Skeletal muscle cell (primary cell): ENCODE measurements around the gene TEAD1.
A peak's percentile ranks its signal among the peaks of the same experiment; 100 is the strongest.

Experiments used
- DNase-seq: peaks from one replicate; pipeline ENCODE4 v3.0.0-alpha.2; 2010; ENCODE audit warnings: low read depth
- H3K4me3 ChIP-seq: 2 replicates; pipeline ENCODE4 v1.5.1; 2011; ENCODE audit warnings: low read depth, mild to moderate bottlenecking, control low read depth, low read length, moderate library complexity

The TEAD1 gene

GRCh38 chr11:12662101-12662689 is 12.0 kb upstream of the TEAD1 start:
- DNase-seq, result no peak
- no peak overlapping the region for H3K4me3 ChIP-seq

DNA sequence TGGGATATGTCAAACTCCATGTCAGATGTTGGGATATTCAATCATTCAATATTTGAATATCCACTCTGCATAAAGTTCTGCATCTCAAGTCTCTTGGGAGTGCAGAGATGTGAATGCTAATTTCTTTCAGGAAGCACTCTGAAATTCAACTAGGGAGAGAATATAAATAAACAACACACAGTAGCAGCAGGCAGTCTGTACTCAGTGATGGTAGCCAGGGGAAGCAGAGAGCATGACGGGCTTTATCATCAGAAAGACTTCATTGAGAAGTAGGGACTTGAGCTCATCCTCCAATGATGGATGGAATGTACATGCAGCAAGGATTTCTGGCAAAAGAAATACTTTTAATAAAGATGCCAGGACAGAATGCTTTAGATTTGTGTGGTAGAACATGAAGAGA is 9.8 kb upstream of the TEAD1 start:
- DNase-seq, result no peak
- H3K4me3 ChIP-seq, result no peak overlapping the region

GRCh38 chr11:12666915-12667314 is 7.3 kb upstream of the TEAD1 start:
- DNase-seq, result no peak
- no peak overlapping the region for H3K4me3 ChIP-seq

- DNase-seq, result no peak
- no peak overlapping the region for H3K4me3 ChIP-seq
Measured at GRCh38 chr11:12667646-12668045, 6.6 kb upstream of the TEAD1 start.

DNA sequence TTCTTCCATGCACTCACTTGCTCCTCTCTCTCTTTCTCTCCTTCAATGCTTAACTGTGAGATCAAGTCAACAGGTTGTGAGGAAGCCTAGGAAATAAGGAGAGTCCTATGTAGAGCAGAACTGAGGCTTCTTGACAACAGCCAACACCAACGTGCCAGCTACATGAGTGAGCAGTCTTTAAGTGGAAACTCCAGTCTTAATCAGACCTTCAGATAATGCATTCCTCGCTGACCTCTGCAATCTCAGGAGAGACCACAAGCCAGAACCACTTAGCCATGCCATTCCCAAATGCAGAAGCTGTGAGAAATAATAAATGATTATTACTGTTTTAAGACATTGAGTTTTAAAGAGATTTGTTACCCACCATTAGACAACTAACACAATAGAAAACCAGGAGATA is 6.1 kb upstream of the TEAD1 start:
- no peak for DNase-seq
- no peak overlapping the region for H3K4me3 ChIP-seq

- peak; percentile 51 for DNase-seq
- no peak overlapping the region for H3K4me3 ChIP-seq
Measured at GRCh38 chr11:12669930-12670329, 4.3 kb upstream of the TEAD1 start.

DNA sequence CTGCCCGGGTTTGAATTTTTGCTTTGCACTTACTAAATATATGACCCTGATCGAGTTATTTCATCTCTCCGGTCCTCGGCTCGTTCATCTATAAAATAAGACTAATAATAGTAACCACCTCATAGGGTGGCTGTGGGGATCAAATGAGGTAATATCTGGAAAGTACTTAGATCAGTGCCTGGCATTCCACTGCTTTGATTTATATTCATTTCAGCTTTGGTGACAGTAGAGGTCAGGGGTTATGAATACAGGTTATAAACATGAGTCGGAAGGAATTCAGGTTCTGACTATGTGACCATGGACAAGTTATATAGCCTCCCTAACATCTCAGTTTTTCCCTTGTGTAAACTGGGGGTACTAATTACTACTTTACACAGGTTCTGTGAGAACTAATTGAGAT is 2.9 kb upstream of the TEAD1 start:
- no peak overlapping the region for H3K4me3 ChIP-seq
- no peak for DNase-seq

- no peak for DNase-seq
Measured at GRCh38 chr11:12673601-12673923, 659 bp upstream of the TEAD1 start.

DNA sequence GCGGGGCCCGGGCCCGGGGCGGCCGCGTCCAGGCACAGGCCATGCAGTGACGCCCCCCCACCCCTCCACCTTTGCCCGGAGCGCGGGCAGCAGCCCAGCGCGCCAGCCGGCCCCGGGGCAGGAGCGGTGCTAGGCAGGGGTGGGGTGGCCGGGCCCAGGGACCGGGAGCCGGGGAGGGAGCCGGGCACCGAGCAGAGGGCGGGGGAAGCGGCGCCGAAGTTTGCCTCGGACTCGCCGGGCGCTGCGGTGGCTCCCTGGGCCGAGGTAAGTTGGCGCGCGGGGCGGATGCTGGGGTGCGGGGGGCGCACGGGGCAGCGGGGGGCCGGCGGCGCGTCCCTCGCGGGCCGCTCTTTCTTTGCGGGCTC is 332 bp downstream of the TEAD1 start:
- peak overlapping the region; percentile 72 for H3K4me3 ChIP-seq
- no peak for DNase-seq

More at GRCh38 chr11:12673601-12673923, 659 bp upstream of the TEAD1 start:
- H3K4me3 ChIP-seq, result peak overlapping the region; percentile 62

DNA sequence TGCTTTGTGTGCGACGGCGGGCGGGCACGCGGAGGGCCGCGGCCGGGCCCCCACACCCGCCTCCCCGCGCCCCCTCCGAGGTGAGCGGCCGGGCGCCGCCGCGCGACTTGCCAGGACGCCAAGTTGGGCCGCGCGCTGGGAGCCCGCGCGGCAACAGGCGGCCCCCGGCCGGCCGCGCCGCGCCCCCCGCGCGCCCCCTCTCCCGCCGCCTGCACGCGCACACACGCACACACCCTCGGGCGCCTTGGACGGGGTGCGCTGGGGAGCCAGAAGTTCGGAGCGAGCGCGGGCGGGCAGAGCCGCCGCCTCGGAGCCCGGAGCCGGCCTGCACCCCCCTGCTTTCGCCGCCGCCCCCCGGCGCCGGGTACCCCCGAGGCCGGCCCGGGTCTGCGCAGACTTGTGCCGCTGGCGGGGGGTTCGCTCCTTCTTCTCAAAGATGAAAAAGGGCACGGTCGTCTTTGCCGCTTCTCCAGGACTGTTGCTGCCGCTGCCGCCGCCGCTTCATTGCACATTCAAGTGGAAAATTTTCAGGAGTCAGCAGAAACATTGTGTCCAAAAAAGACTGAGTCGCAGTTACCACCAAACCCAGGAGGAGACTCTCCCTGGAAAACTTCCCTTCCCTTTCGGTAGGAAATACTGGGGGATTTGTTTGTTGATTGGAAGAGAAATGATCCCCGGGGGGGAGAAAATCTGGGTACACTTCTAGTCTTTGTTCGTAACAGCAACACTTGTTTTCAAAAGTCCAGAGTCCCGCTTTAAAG is 895 bp downstream of the TEAD1 start:
- DNase-seq, result no peak
- H3K4me3 ChIP-seq, result peak overlapping the region; percentile 72

DNA sequence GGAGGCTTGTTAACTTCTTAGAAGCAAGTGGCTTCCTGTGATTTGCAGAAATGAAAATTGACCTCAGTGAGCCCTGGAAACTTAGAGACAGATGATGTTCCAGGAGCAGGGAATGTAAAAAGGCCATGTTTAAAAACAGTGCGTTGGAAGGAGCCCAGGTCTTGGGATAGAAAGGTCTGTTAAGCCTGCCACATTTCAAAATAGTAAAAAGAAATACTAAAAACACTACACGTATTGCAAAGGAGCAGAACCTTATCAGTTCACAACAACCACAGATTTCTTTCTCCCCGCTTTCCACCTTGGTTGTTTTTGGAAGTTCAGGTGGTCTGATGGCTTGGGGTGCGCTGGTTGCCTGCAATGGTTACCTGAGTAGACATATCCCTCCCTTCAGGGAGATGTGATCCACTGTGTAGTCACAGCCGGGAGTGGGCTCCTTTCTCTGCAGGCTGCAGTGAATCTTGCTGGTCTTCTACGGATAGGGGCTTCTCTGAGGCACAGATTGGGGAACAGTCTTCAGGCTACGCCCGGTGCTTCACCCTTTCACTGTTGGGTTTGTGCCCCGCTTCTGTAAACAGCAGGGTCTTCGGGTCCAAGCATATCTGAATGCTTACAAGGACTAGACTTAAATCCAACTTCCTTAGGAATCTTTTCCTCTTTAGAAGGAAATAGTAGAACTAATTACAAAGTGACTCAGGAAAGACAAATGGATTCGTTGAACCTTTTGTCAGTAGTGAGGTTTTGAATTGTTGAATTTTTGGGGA is 1.9 kb downstream of the TEAD1 start:
- no peak for DNase-seq
- peak overlapping the region; percentile 72 for H3K4me3 ChIP-seq

DNA sequence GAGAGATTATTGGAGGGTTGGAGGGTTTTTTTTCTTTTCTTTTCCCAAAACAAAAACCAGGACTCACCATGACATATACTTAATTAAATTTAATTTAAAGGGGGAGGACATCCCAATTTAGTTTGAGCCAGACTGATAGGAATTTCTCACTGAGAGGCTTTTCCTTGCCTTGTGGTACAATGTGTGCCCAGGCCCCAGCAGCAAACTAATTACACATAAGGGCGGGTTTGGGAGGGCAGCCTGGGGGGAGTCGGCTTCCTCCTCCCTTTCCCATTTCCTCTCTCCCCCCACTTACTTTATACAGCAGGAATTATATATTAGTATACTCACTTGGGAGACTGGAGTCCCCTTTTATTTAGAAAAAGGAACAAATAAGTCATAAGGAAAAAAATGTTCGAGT is 2.9 kb downstream of the TEAD1 start:
- DNase-seq, result no peak
- peak overlapping the region; percentile 72 for H3K4me3 ChIP-seq

DNA sequence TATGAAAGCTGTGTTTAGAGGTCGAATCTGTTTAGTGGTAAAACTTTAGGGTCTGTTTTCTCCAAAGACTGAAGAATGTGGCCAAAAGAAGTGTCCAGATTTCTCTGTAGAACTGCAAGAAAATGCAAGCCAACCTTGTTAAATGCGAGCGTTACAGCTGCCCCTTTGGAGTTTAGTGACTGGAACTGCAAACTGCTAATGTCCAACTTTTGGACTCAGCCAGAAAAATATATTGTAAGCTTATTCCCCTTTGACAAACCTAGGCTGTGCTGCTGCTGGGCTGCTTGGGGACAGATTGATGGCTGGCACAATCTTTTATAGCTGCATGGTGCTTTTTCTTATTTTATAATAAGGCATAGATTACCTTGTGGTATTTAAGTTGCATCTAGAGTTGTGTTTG is 3.9 kb downstream of the TEAD1 start:
- peak overlapping the region; percentile 72 for H3K4me3 ChIP-seq
- DNase-seq, result no peak

GRCh38 chr11:12678991-12679390 is 4.8 kb downstream of the TEAD1 start:
- DNase-seq, result no peak
- no peak overlapping the region for H3K4me3 ChIP-seq

GRCh38 chr11:12679471-12679870 is 5.2 kb downstream of the TEAD1 start:
- DNase-seq, result no peak
- no peak overlapping the region for H3K4me3 ChIP-seq

DNA sequence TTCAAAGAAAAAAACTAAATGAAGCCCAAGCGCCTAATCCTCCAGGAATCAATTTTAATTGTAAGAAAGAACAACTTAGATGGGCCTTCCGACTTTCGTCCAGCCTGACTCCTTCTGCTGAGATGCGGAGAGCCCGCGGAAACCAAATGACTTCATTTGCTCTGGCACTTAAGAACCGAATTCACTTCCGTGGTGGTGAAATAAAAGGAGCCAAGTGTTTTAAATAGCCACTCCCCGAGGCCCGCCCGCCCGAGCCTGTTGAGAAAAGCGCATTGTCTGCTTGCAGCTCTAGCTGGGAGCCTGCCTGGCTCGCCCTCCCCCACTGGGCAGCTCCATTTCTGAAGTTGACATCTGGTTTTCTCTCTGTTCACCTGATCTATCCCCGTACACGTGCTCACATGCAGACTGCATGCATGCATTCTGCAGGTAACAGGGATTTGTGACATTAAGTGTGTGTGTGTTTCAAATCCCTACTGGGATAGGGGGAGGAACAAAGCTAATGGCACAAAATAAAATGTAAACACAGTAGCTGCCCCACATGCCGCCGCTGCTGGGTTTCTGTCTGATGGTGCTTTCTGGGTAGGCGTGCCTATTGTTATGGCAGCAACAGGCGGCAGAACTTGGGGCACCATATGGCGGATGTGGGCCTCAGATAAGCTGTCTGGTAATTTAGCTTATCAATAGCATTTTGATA is 6.2 kb downstream of the TEAD1 start:
- no peak overlapping the region for H3K4me3 ChIP-seq
- no peak for DNase-seq

DNA sequence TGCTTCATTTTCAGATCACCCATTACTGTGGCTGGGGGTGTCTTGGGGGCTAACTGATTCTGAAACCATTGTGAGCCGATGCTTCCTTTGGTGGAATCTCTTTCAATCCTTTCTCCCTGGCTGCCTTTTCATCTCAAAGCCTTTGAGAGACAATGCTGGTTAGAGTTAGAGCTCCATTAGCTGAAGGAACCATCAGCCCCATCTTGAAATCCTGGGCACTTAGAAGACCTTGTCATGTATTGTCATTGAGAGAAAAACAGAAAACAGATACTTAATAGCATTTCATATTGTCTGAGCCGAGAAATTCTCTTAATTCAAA is 6.7 kb downstream of the TEAD1 start:
- H3K4me3 ChIP-seq, result no peak overlapping the region
- DNase-seq, result no peak

GRCh38 chr11:12681466-12681865 is 7.2 kb downstream of the TEAD1 start:
- H3K4me3 ChIP-seq, result no peak overlapping the region
- DNase-seq, result no peak

DNA sequence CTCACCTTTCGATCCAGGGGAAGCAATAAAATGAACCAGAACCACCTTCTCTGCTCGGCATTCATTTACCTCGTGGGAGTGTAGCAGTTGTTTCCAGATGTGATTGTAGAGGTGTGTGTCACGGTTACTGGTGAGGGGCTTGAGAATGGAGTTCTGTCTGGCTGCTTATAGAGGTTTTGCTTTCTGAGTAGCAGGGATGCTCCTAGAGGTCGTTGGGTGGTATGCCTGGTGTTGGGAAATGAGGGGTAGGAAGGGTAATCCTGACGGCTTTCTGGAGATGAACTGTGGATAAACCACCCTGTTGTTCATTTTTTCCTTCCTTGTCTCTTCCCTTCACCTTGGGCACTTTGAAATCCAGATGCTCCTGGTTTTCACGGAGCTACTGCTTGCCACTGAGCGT is 8.1 kb downstream of the TEAD1 start:
- no peak overlapping the region for H3K4me3 ChIP-seq
- no peak for DNase-seq

DNA sequence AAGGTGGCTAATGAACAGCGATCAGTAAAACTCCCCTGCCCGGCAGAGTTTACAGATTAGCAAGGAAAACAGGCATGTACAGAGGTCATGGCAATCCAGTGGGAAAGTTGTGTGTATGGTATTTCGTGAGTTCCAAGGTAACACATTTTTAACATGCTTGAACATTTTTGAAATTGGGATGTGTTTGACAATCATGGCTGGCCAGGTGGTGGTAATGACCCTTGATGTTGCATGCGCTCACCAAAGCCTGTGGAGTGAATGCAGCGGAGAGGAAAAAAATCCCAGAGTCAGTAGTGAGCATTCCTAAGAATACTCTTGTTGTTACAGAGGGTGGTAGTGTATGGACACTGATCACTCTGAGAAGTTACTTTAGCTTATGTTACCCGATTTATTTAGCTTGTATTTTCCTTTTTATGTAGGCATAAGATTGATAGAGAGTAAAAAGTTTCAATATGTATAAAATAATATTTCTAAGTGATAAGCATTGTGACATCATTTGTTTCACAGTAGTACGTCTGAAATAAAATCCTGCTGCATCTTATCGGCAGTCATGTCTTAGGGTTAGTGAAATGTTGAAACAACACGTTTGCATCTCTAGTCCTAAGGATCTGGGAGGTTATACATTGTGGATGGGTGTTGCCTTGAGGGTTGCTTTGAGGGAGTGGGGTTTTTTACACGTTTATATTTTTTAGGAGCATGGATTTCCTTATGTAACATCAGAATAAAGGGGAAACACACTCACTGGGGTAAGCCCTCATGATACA is 8.7 kb downstream of the TEAD1 start:
- DNase-seq, result no peak
- no peak overlapping the region for H3K4me3 ChIP-seq
